ENCODE data around the gene FAM221B. TPM values are rescaled to one million over a fixed set of nuclear protein-coding genes. Genes with fewer than 3 reads are reported as not detected.

FAM221B gene
- total and polyA plus RNA-seq, 7 experiments from 2014 or later, result 0.32 TPM; not detected in 6

DNA sequence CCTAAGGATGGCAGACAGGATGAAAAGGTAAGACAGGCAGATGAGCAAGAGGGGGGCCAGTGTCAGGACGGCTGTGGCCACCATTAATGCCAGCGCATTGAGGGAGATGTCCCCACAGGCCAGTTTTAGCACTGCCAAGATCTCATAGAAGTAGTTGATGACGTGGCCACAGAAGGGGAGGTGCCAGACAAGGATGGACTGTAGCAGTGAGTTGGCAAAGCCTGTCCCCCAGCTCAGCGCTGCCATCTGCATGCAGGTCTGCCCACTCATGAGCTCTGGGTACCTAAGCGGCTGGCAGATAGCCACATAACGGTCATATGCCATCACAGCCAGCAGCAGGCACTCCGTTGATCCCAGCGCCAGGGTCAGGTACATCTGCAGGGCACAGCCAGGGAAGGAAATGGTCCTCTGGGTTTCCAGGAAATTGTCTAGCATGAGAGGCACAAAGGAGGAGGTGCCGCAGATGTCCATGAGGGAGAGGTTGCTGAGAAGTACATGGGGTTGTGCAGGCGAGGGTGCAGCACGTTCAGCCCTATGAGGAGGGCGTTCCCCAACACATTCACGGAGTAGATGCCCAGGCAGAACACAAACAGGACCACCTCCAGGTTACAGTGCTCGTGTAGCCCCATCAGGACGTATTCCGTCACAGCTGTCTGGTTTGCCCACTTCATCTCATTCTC lies 30.9 kb upstream of the FAM221B start:
- Mint-ChIP-seq H3K4me3 (no peak overlapping the region), H3K27ac (peak overlapping the region in 1 of 9 donors; percentile 39), H3K9me3 (no peaks in the 10 kb centered on the region), H3K36me3 (no peaks in the 10 kb centered on the region), H3K4me1 (peaks cover 0 to 13% (median 3%) of the 10 kb centered on the region in 7 donors), H3K27me3 (peaks cover 0 to 21% (median 17%) of the 10 kb centered on the region in 5 donors)
- intact Hi-C loops (cut with micrococcal nuclease), result no loop called here
- DNase-seq, result peak in 1 of 9 donors; percentile 17
- no peak overlapping the region for H3K27ac ChIP-seq (ENCODE audit: low read depth, low read length)
- H3K9me3 ChIP-seq (ENCODE audit: control insufficient read depth in 2 of 3, low read length in 3 of 3), result no peaks in the 10 kb centered on the region
- ChIA-PET CTCF (interaction anchor here (1.2 kb wide), 1 partner anchor 69 kb away, joined by 4 read pairs; no protein-coding TSS in a partner anchor), POLR2A (no interaction called here)
- no peaks in the 10 kb centered on the region for H3K36me3 ChIP-seq (ENCODE audit: control insufficient read depth in 2 of 3, insufficient read depth in 3 of 3, low read length in 3 of 3)
- no peaks in the 10 kb centered on the region for H3K4me1 ChIP-seq (ENCODE audit: control insufficient read depth in 2 of 2, insufficient read depth in 2 of 2, low read length in 2 of 2)
- no peaks in the 10 kb centered on the region for H3K27me3 ChIP-seq (ENCODE audit: control insufficient read depth in 2 of 2, insufficient read depth in 2 of 2, low read length in 2 of 2)
- peak; percentile 76 for ATAC-seq
- H3K4me3 ChIP-seq (ENCODE audit: low read length), result no peak overlapping the region

DNA sequence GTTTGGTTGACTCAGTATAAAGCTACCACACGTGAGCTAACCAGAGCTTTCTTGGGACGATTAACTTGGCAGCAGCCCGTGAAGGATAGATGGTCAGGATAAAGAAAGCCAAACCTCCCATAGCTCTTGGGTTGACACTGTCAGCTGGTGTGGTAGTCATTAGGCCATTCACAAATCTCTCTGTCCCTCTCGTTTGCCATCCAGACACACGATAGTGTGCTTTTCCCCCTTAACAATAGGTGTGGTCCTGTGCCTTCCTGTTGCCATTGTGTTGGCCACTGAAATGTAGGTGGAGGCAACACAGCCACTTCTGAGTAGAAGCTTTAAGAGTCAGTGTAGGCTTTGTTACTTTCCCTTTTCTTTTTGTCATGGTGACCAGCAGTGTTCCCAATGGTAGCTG lies 29.9 kb upstream of the FAM221B start:
- Histone ChIP-seq H3K36me3 (ENCODE audit: control insufficient read depth in 2 of 3, insufficient read depth in 3 of 3, low read length in 3 of 3) (no peaks in the 10 kb centered on the region), H3K9me3 (ENCODE audit: control insufficient read depth in 2 of 3, low read length in 3 of 3) (no peaks in the 10 kb centered on the region), H3K4me3 (ENCODE audit: low read length) (no peak overlapping the region), H3K4me1 (ENCODE audit: control insufficient read depth in 2 of 2, insufficient read depth in 2 of 2, low read length in 2 of 2) (no peaks in the 10 kb centered on the region), H3K27me3 (ENCODE audit: control insufficient read depth in 2 of 2, insufficient read depth in 2 of 2, low read length in 2 of 2) (no peaks in the 10 kb centered on the region), H3K27ac (ENCODE audit: low read depth, low read length) (no peak overlapping the region)
- Mint-ChIP-seq H3K36me3 (peaks cover 0 to under 1% (median 0%) of the 10 kb centered on the region in 5 donors), H3K27me3 (peaks cover 0 to 21% (median 13%) of the 10 kb centered on the region in 5 donors), H3K4me1 (peaks cover 0 to 13% (median 3%) of the 10 kb centered on the region in 7 donors), H3K4me3 (no peak overlapping the region), H3K9me3 (no peaks in the 10 kb centered on the region), H3K27ac (no peak overlapping the region)
- ChIA-PET POLR2A (no interaction called here), CTCF (interaction anchor here (1.2 kb wide), 1 partner anchor 68 kb away, joined by 4 read pairs; no protein-coding TSS in a partner anchor)
- ATAC-seq (no peak), DNase-seq (no peak)
- intact Hi-C loops (cut with micrococcal nuclease), result no loop called here

DNA sequence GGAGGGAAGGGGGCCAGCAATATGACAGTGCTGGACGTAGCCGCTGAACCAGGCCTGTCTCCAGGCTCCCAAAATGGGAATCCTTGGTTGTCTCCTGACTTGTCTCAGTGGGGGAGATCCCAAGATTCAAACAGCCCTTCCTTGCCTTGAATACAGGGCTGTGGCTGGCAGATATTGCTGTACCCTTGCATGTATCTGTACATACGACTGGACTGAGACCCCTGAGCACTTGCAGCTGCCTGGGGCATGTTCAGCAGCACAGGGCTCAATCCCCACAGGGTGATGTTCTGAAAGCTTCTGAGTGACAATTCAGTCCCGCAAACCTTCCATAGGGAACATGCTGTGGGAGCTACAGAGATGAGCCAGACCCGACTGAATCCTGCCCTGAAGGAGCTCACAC lies 28.4 kb upstream of the FAM221B start:
- Mint-ChIP-seq H3K4me1 (peaks cover 0 to 13% (median 3%) of the 10 kb centered on the region in 7 donors), H3K27ac (no peak overlapping the region), H3K27me3 (peaks cover 0 to 18% (median 7%) of the 10 kb centered on the region in 5 donors), H3K9me3 (no peaks in the 10 kb centered on the region), H3K4me3 (no peak overlapping the region), H3K36me3 (peaks cover 0 to 8% (median 0%) of the 10 kb centered on the region in 5 donors)
- no peaks in the 10 kb centered on the region for H3K9me3 ChIP-seq (ENCODE audit: control insufficient read depth in 2 of 3, low read length in 3 of 3)
- H3K36me3 ChIP-seq (ENCODE audit: control insufficient read depth in 2 of 3, insufficient read depth in 3 of 3, low read length in 3 of 3), result no peaks in the 10 kb centered on the region
- no peak overlapping the region for H3K4me3 ChIP-seq (ENCODE audit: low read length)
- ATAC-seq (no peak), DNase-seq (peak in 1 of 9 donors; percentile 4)
- POLR2A ChIA-PET, result no interaction called here
- H3K27ac ChIP-seq (ENCODE audit: low read depth, low read length), result no peak overlapping the region
- intact Hi-C loops (cut with micrococcal nuclease), result no loop called here
- no peaks in the 10 kb centered on the region for H3K4me1 ChIP-seq (ENCODE audit: control insufficient read depth in 2 of 2, insufficient read depth in 2 of 2, low read length in 2 of 2)
- H3K27me3 ChIP-seq (ENCODE audit: control insufficient read depth in 2 of 2, insufficient read depth in 2 of 2, low read length in 2 of 2), result no peaks in the 10 kb centered on the region
- CTCF ChIA-PET, result interaction anchor here (1.0 kb wide), 1 partner anchor 199 kb away, joined by 3 read pairs; the partner anchor contains the start of genes CCDC107 and RMRP

DNA sequence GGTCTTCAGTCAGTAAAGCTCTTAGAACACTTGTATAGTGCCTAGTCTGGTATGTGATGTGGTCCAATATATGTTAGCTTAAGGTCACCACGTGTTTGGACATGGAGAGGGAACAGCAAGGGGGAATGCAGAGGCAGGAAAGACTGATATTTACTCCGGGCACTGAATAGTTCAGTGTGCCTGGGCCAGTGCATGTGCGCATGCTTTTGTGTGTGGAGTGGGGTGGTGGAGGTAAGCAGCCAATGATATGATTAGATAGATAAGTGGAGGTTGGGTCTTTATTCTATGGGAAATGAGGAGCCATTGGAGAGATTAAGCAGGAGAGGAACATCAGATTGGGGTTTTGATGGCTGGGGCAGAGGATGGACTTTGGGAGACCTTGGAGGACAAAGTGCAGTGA lies 27.7 kb upstream of the FAM221B start:
- DNase-seq (peak in 1 of 9 donors; percentile 10), ATAC-seq (no peak)
- intact Hi-C loops (cut with micrococcal nuclease), result no loop called here
- H3K9me3 ChIP-seq (ENCODE audit: control insufficient read depth in 2 of 3, low read length in 3 of 3), result no peaks in the 10 kb centered on the region
- H3K4me1 ChIP-seq (ENCODE audit: control insufficient read depth in 2 of 2, insufficient read depth in 2 of 2, low read length in 2 of 2), result no peaks in the 10 kb centered on the region
- no peak overlapping the region for H3K27ac ChIP-seq (ENCODE audit: low read depth, low read length)
- H3K4me1 Mint-ChIP-seq, result peaks cover 0 to 9% (median 3%) of the 10 kb centered on the region in 7 donors
- no peaks in the 10 kb centered on the region for H3K27me3 ChIP-seq (ENCODE audit: control insufficient read depth in 2 of 2, insufficient read depth in 2 of 2, low read length in 2 of 2)
- H3K4me3 Mint-ChIP-seq, result no peak overlapping the region
- no peaks in the 10 kb centered on the region for H3K9me3 Mint-ChIP-seq
- H3K27ac Mint-ChIP-seq, result no peak overlapping the region
- no peak overlapping the region for H3K4me3 ChIP-seq (ENCODE audit: low read length)
- H3K27me3 Mint-ChIP-seq, result peaks cover 0 to 16% (median 2%) of the 10 kb centered on the region in 5 donors
- peaks cover 0 to 8% (median 0%) of the 10 kb centered on the region in 5 donors for H3K36me3 Mint-ChIP-seq
- ChIA-PET POLR2A (no interaction called here), CTCF (no interaction called here)
- no peaks in the 10 kb centered on the region for H3K36me3 ChIP-seq (ENCODE audit: control insufficient read depth in 2 of 3, insufficient read depth in 3 of 3, low read length in 3 of 3)

DNA sequence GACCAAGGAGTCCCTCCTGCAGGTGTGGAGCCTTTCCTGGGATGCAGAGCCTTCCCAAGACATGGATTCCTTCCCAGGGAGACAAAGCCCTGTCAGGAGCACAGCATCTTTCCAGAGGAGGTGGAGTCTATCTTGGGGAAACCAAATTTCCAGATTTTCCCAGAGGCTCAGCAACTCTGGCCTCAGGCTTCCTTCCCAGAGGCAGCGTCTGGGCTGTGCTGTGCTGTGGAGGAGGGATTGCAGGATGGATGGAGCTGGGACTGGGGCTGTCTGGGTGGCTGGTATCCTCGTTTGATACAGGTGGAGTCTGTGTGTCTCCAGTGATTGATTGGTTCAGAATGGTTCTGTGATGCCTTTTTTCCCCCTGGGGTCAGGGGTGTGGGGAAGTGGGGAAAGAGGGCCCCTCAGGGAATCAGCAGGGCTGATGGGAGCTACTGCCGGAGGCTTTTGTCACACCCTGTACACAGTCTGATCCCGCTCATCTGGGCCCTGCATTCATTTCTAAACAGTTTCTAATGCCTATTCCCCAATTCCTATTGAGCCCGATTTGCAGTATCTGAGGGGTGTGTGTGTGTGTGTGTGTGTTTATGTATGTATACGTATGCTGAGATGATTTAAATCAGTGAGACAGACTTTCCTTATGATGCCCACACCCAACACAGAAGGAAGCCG lies 25.7 kb upstream of the FAM221B start:
- Mint-ChIP-seq H3K9me3 (no peaks in the 10 kb centered on the region), H3K4me1 (peaks cover 0 to 6% (median 3%) of the 10 kb centered on the region in 7 donors), H3K4me3 (no peak overlapping the region), H3K27me3 (peaks cover 0 to 14% (median 0%) of the 10 kb centered on the region in 5 donors), H3K36me3 (peaks cover 0 to 16% (median 0%) of the 10 kb centered on the region in 5 donors), H3K27ac (peak overlapping the region in 1 of 9 donors; percentile 51)
- no peak for ATAC-seq
- H3K27me3 ChIP-seq (ENCODE audit: control insufficient read depth in 2 of 2, insufficient read depth in 2 of 2, low read length in 2 of 2), result no peaks in the 10 kb centered on the region
- intact Hi-C loops (cut with micrococcal nuclease), result no loop called here
- no peak overlapping the region for H3K4me3 ChIP-seq (ENCODE audit: low read length)
- CTCF ChIA-PET, result no interaction called here
- no peak overlapping the region for H3K27ac ChIP-seq (ENCODE audit: low read depth, low read length)
- no peaks in the 10 kb centered on the region for H3K4me1 ChIP-seq (ENCODE audit: control insufficient read depth in 2 of 2, insufficient read depth in 2 of 2, low read length in 2 of 2)
- POLR2A ChIA-PET, result no interaction called here
- no peaks in the 10 kb centered on the region for H3K9me3 ChIP-seq (ENCODE audit: control insufficient read depth in 2 of 3, low read length in 3 of 3)
- no peaks in the 10 kb centered on the region for H3K36me3 ChIP-seq (ENCODE audit: control insufficient read depth in 2 of 3, insufficient read depth in 3 of 3, low read length in 3 of 3)
- peak in 1 of 9 donors; percentile 13 for DNase-seq

DNA sequence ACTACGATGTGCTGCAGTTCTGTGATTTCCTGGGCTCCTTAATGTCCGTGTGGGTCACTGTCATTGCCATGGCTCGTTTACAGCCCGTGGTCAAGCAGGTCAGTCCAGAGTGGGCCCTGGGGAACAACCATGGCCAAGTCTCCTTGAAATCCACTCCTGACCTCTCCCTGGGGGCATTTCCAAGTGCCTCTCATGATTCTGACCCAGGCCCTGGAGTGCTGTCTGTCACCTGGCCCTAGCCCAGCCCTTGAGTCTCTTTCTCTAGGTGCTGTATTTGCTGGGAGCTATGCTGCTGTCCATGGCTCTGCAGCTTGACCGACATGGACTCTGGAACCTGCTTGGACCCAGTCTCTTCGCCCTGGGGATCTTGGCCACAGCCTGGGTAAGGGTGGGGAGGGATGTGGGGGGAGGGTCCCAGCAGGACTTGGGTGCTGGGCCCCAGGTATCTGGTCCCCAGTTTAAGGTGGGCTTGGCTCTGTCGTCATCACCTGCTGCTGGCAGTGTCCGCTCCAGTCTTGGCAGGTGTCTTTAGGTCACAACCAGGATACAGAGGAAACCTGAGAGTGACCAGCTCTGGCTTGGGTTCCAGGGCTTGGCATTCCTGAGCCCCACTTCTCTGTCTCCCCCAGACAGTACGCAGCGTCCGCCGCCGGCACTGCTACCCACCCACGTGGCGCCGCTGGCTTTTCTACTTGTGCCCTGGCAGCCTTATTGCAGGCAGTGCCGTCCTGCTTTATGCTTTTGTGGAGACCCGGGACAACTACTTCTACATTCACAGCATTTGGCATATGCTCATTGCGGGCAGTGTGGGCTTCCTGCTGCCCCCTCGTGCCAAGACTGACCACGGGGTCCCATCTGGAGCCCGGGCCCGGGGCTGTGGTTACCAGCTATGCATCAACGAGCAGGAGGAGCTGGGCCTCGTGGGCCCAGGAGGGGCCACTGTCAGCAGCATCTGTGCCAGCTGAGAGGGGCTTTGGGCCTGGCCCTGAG lies 24.6 kb upstream of the FAM221B start:
- H3K27ac ChIP-seq (ENCODE audit: low read depth, low read length), result no peak overlapping the region
- no peak overlapping the region for H3K4me3 ChIP-seq (ENCODE audit: low read length)
- ATAC-seq (no peak), DNase-seq (no peak)
- ChIA-PET CTCF (no interaction called here), POLR2A (no interaction called here)
- intact Hi-C loops (cut with micrococcal nuclease), result no loop called here
- H3K4me1 ChIP-seq (ENCODE audit: control insufficient read depth in 2 of 2, insufficient read depth in 2 of 2, low read length in 2 of 2), result no peaks in the 10 kb centered on the region
- no peaks in the 10 kb centered on the region for H3K36me3 ChIP-seq (ENCODE audit: control insufficient read depth in 2 of 3, insufficient read depth in 3 of 3, low read length in 3 of 3)
- peaks cover 0 to 4% (median 0%) of the 10 kb centered on the region in 7 donors for H3K4me1 Mint-ChIP-seq
- no peaks in the 10 kb centered on the region for H3K27me3 ChIP-seq (ENCODE audit: control insufficient read depth in 2 of 2, insufficient read depth in 2 of 2, low read length in 2 of 2)
- peak overlapping the region in 1 of 9 donors; percentile 48 for H3K27ac Mint-ChIP-seq
- no peaks in the 10 kb centered on the region for H3K9me3 Mint-ChIP-seq
- no peaks in the 10 kb centered on the region for H3K9me3 ChIP-seq (ENCODE audit: control insufficient read depth in 2 of 3, low read length in 3 of 3)
- H3K36me3 Mint-ChIP-seq, result peaks cover 0 to 24% (median 1%) of the 10 kb centered on the region in 5 donors
- no peak overlapping the region for H3K4me3 Mint-ChIP-seq
- H3K27me3 Mint-ChIP-seq, result peaks cover 0 to 14% (median 0%) of the 10 kb centered on the region in 5 donors
